Measurements from ENCODE around the gene SARM1. TPM values are rescaled to one million over a fixed set of nuclear protein-coding genes. Genes with fewer than 3 reads are reported as not detected.

The SARM1 gene
- total and polyA plus RNA-seq, 9 of the 15 experiments (the other 6 are each of a cell fraction or from before 2014, with no cell fraction given), result 0.04 to 0.55 (median 0.11) TPM; not detected in 2

- peak; percentile 81 for TF ChIP-seq ETV1 (tag; conservative IDR thresholded peaks at IDR 0.05; ENCODE audit: low read depth)
- TF ChIP-seq ELK3 (CRISPR knock-in tag; IDR thresholded peaks at IDR 0.05), result no peak
- TF ChIP-seq TARDBP (IDR thresholded peaks at IDR 0.05), result no peak
- TF ChIP-seq ARID3A (IDR thresholded peaks at IDR 0.05; ENCODE audit: borderline replicate concordance, low read depth, low read length), result no peak
- no peak; the same call in 1 of the 2 replicates for TF ChIP-seq CTBP1 (IDR thresholded peaks at IDR 0.05; ENCODE audit: borderline replicate concordance)
- peak; percentile 84 to 95 for TF ChIP-seq MNT (conservative IDR thresholded peaks at IDR 0.05)
- peak; percentile 78; the same call in 1 of the 2 replicates for TF ChIP-seq FOXO4 (CRISPR knock-in tag; IDR thresholded peaks at IDR 0.05)
- TF ChIP-seq GMEB1 (CRISPR knock-in tag; IDR thresholded peaks at IDR 0.05), result 0 out of 2 replicates have a peak, but pooled peaks have one; percentile 75
- TF ChIP-seq SIN3B (IDR thresholded peaks at IDR 0.05; ENCODE audit: low read depth), result peak; percentile 76
- TF ChIP-seq ZSCAN29 (IDR thresholded peaks at IDR 0.05), result no peak
- peak; percentile 93 for TF ChIP-seq KHSRP (IDR thresholded peaks at IDR 0.05)
- TF ChIP-seq POLR2B (IDR thresholded peaks at IDR 0.05; ENCODE audit: low read depth, partially characterized antibody), result peak; percentile 53
- TF ChIP-seq MEF2A (IDR thresholded peaks at IDR 0.05; ENCODE audit: control insufficient read depth, low read depth, low read length), result 0 out of 2 replicates have a peak, but pooled peaks have one; percentile 33
Measured at GRCh38 chr17:28335201-28335958, 36.1 kb upstream of the SARM1 start, which contains the start of the genes IFT20 and TNFAIP1 (continued).

All from K562 (cell line).